Hematopoietic multipotent progenitor cell treated with erythropoietin and hydrocortisone succinate and interleukin-3 and kit ligand, for 6 days (in vitro differentiated cells): ENCODE data around the gene C11orf58.

Experiments used
- DNase-seq: peaks from one replicate; pipeline ENCODE4 v3.0.0-alpha.2; 2015

Gene C11orf58

DNA sequence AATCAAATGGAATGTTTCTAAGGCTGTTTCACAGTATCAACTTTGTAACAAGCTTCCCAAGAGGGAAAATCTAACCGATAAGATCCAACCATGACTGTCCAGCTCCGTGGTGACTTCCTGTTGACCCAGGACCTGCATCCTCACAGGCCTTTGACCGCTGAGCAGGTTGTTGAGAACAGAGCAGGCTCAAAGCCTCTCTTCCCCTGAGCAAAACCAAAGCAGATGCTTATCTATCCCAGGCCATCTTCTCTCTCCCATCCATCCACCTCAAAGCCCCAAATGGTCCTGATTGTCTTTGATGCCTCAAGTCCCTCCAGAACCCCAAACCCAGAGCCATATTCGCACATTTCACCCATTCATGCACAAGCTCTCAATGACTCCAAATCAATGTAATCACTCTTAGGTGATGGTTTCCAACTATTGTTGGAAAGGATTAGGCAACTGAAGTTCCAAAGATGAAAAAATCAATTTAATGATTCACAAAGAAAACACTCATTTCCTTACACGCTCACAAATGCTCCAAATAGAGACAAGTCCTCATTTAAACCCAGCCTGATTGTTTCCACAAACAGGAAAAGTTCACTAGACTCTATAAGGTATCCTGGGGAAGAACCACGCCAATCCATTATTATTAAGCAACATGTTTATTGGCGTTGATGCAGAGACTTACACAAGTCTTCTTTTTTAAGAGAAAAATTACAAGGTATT is 48.7 kb downstream of the C11orf58 start:
- DNase-seq: no peak

DNA sequence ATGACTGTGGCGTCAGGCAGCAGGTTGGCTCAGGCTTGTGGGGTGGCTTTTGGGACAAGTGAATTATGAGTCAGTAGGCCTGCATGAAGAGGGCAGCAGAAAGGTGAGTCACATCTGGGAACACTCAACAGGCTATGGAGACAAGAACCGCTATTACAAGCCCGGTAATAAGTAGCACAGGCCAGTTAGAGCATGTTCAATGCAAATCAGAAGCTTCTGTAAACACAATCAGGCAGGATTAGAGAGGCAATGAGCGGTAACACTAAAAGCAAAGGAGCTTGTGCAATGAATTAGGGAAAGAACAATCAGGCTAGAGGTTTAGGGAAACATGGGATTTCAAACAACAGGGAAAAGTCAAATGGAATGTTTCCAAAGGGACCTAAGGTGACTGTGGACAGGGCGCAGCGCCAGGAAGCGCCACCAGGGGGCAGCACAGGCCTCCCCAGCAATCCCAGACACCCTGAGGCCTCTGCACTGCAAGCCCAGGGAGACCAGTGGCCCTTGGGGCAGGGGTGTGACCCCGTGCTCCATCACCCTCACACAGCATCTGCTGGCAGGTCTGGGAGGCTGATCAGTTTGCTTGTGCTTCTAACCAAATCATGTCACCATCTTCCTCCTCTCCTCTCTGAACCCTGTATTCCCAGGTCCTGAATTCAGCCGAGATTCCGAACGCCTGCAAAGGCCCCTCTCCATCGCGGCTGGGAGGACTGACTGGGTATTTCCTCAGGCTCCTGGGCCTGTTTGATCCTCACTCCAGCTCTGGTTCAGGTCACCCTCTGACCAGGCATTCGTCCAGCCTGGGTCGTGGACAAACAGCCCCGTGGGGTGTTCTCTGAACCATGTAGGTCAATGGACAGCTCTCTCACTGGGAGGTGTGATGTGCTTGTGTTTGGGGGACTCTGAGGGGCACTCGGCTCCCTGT is 50.0 kb downstream of the C11orf58 start:
- DNase-seq: peak; percentile 73

DNA sequence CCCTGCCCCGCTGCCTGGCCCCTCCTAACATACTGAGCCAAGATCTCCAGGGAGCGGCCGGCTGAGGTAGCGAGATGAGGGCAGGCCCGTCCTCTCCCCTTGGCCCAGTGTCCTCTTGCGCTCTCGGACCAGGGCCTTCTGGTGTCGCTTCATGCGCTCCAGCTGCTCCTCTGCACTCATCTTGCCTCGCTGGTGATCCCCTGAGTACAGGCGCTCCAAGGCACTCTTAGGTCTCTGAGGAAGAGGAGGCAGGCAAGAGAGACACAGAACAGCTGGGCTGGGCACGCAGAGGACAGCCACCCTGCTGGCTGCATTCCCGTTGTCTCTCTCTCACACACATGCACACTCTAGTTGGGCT is 50.6 kb downstream of the C11orf58 start:
- no peak for DNase-seq

DNA sequence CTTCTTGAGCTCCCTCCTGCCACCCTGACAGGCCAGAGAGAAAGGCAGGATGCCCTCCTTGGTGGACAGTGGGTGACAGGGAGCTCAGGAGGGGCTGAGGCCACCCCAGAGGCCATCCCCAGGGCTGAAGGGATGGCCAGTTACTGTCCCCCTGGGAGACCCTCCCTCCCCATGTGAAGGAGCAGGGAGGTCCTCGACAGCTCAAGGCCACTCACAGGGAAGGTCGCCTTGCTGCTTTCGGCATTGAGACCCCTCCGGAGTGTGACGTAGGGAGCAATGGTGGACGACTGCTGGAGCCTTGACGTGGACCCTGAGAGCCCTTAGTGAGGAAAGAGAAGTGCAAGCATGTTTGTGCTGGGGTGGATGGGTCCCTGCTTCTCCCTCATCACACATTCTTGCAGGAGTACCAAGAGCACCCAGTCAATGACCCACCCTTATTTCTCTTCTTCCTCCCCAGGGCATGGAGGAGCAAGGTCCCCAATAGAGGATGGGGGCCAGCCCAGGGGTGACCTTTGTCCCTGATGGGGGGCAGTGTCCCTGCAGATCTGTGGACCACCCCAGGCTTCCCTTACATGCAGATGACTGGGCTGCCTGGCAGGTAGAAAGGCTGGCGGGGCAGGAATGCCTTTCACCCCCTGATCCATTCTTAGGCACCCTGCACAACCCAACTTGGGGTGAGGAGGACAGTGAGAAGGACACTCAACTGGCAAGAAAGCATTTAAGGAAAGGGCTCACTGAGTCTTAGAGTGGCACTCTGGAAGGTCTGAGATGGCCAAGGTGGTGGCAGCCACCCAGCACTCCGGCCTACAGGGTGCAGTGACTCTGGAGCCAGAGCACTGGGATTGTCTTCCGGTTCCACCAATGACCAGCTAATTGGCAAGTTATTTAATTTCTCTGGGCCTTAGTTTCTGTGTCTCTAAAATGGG is 51.4 kb downstream of the C11orf58 start:
- DNase-seq: no peak

DNA sequence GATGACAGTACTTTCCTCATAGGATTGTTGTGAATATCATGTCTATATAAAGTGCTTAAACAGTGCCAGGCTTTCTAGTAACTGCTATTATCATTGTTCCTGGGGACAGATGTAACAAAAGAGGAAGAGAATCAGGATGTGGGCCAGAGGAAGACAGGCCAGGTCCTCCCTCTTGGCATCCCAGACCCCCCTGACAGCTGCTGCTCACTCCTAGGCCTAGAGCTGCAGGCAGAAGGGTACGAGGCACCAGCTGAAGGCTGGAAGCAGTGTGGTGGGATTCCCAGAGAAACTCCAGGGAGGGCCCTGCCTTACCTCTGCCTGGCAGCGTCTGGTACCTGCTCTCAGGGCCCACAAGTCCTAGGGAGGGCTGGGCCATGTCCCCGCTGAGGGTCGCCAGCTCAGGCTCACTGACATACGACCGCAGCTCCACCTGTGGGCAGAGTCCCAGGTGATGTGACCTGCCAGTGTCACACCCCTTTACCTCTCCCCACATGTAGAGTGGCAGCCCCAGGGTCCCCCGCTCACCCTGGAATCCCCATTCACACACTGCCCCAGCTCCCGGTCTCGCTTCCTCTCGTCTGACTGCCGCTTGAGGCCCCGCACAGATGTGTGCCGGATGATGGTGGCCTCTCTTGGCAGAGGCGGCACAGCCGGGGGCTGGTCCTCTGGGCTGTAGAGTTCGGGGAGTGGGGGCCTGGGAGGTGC is 52.2 kb downstream of the C11orf58 start:
- DNase-seq: no peak

DNA sequence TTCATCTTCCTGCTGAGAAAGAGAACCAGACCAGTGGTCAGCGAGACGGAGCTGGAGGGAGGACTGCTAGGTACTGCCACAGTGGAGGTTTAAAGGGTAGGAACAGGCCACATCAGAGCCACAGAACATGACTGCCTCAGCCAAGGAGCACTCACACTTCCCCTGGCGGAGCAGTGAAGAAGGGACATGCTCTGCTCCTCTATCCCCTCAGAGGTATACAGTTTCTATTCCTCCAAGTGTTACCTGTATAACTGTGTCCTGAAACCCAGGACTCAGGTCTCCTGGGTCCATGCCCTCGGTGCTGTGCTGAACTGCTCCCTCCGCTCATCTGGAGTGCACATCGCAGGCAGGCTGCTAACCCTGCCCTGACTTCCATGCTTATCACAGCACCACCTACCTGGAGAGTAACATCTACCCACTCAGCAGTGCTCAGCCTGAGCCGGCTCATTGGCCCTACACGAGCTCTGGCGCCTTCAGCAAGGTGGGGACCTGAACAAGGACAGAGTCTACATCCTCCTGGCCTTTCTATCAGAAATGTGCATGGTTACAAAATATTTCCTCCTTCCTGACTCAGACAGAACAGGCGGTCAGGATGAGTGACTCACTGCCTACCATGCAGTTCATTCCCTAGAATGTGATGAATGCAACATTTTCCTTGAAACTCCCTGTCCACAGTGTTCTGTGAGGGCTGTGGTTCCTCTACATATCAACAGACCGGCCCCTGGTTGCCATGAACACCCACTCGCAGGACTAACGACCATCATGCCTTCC is 52.9 kb downstream of the C11orf58 start:
- no peak for DNase-seq

DNA sequence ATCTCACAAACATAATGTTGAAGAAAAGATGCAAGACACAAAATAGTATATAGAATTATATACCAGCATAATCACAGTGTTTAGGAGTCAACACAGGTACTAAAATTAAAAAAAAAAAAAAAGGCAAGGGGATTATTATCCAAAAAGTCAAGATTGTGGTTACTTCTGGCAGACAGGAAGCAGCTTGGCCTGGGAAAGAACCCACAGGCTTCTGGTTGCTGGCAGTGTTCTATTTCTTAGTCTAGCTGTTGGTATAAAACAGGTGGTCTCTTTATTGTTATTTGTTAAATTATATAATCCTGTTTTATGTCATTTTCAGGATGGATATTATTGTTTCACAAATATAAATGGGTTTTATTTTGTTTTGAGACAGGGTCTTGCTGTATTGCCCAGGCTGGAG is 54.0 kb downstream of the C11orf58 start:
- peak; percentile 40 for DNase-seq

DNA sequence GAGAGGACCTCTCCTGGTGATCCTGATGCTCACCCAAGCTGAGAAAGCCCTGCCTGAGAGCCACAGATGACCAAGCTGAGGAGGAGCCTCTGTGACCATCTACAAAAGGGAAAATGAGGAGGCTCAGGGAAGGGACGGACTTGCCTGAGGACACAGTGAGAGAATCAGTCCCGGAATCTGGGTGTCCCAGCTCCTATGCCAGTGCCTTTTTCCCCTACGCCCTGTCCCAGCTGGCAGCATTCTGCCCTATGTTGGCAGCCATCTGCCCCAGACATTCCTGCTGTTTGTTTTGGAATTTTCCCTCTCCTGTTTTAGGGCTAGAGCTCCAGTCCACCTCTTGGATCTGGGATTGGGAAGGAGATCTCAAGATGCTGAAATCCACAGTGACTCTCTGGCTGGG is 54.6 kb downstream of the C11orf58 start:
- no peak for DNase-seq

DNA sequence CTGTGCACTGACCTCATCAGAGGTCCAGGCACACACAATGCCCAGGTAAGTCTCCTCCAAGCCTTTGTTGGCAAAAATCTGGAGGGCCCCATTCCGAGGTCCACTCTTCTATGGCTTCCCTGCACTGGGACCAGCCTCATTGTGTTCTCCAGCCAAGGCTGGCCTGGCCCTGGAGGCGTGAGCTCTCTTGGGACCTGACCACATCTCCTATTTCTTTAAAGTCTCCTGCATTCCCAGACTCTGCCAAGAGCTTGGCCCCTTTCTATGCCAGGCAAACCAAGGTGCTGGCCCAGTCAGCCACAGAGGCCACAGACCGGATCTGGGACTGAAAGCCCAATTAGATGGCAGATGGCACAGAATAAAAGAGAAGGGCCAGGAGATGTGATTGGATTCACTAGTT is 55.1 kb downstream of the C11orf58 start:
- no peak for DNase-seq

DNA sequence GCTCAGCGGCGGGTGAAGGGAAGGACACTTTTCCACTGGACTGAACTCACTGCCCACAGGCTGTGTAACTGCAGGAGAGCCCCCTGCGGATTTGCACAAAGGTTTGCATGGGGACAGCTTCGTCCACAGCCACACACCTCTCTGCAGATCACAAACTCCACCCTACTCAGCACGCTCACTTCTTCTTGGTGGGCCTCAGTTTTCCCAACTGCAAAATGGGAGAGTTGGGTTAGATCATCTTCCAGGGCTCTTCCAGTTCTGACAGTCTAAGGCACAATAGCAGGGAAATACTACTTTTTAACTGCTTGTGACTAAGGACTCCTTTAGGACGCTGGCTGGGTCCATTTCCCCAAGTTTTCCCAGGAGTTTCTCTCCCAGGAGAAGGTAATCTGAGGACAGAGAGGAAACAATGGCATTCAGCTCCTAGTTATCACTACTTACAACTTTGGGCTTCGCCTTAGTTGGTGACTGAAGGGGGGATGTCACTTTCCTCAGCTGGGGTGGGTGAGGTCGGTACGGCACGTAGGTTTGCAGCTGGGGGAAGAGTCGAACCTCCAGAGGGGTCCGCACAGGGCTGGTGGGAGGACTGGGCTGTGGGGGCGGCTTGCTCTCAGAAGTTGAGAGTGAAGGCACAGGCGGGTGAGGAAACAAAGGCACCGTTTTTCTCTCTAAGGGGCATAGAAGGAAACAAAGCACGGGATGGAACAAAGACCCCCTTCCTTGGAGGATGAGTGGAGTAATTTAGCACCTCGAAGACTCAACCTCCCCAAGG is 55.8 kb downstream of the C11orf58 start:
- no peak for DNase-seq

DNA sequence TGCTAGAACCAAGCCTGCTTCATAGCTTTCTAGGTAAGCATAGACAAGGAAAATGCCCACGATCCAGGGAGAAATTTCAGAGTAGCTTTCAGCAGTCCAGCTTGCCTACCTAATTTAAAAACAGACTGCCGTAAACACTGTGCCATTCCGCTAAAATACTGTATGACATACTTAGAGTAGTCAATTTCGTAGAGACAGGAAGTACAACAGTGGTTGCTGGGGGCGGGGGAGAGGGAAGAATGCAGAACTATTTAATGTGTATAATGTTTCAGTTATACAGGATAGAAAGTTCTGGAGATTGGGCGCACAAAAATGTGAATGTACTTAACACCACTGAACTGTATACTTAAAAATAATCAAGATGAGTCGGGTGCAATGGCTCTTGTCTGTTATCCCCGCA is 56.7 kb downstream of the C11orf58 start:
- peak; percentile 54 for DNase-seq

DNA sequence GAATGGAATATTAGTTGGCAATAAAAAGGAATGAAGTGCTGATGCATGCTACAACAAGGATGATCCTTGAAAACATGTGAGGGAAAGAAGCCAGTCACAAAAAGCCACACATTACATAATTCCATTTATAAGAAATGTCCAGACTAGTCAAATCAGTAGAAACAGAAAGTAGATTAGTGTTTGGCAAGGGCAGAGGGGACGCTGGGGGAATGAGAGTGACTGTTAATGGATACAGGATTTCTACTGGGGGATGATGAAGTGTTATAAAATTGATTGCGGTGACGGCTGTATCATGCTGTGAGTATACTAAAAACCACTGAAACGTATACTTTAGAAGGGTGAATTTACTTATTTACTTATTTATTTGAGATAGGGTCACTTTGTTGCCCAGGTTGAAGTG is 57.9 kb downstream of the C11orf58 start:
- DNase-seq: no peak

DNA sequence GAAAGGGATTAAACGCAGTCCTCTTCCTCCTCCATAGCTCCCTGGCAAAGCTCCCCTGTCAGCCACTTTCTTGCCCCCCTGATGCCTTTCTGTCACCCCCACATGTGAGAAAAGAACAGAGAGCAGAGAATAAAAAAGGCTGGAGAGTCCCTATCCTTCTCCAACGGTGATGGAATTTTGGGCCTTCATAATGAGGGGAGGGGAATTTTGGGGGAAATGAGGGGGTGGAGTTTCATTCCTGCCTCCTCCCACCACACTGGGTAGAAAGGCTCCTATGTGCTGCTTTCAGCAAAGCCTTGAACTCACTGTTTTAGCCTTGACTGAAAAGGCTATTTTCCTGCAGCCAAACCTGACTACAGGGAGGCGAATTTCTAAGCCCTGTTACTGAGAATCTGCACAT is 59.3 kb downstream of the C11orf58 start:
- no peak for DNase-seq

DNA sequence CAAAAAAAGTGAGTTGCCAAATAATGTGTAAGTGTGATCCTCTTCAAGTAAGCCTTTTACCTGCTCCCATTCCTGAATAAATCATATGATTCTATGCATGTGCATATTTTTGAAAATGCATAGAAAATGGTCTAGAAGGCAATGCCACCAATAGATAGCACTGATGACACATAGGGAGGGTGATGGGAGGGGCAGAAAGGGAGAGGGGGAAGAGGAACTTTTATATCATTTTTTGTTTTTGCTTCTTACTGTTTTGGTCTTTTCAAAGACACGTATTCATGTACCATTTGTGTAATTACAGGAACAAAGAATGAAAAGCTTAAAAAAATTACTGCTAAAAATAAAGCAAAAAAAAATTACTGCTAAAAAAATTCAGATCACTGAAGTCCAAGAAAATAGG is 60.8 kb downstream of the C11orf58 start:
- DNase-seq: no peak

DNA sequence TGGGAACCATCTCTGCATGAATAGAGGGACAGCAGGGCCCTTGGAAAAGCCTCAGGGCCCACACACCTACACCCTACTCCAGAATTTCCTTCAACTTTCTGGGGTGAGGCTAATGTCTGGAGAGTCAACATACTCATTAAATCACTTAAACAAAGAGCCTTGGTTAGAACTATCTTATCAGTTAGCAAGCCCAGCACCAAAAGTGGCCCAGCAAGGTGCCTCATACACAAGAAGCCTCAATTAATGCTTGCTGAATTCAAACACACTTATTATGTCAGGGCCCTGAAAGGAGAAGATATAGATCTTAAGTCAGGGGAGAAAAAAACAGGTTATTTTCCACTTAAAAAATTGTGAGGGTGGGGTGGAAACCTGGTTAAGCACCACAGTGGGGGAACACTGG is 61.4 kb downstream of the C11orf58 start:
- no peak for DNase-seq

DNA sequence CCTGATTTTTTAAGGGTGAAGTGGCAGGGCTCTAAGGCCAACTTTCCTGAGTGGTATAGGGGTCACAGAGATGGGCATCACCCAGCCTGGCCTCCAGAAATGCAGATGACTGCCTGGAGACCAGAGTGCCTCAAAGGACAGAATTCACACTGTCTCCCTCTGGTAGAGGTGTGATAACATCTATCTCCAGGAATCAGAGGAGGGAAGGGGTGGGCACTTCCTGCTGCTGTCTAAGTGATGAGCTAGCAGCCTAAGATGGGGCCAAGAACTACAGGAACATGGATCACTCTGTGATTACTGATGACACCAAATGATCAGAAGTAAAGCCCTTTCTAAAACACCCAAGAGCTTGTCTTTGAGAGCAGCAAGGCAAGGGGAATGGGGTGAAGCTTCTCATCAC is 61.9 kb downstream of the C11orf58 start:
- no peak for DNase-seq

DNA sequence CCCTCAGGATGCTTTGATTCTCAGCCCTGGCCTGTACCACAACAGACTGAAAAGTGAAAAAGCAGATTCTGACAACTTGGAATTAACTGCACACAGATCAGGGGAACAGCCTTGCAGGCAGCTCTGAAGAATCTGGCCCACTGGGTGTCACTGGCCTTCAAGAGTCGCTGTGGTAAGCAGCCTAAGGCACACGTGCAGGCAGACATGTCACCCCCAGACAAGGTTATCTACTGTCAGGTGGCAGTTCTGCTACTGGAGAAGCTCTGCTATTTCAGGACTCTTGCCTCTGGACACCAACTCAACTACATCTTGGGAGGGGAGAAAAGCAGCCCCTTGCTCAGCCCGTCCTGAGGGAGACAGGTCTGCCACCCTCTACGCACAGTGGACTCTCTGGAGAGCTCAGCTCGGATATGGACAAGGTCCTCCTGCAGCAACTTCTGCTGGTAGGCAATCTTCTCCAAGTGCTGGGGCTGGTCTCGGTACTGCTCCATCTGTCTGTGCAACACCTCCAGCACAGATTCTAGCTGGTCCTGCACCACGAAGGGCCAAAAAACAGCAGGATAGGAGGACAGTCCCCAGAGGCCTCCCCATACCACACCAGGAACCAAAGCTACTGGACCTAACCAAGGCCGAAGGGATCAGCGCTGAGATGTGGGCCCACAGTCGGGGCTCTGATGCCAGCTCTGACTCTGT is 63.0 kb downstream of the C11orf58 start:
- no peak for DNase-seq

DNA sequence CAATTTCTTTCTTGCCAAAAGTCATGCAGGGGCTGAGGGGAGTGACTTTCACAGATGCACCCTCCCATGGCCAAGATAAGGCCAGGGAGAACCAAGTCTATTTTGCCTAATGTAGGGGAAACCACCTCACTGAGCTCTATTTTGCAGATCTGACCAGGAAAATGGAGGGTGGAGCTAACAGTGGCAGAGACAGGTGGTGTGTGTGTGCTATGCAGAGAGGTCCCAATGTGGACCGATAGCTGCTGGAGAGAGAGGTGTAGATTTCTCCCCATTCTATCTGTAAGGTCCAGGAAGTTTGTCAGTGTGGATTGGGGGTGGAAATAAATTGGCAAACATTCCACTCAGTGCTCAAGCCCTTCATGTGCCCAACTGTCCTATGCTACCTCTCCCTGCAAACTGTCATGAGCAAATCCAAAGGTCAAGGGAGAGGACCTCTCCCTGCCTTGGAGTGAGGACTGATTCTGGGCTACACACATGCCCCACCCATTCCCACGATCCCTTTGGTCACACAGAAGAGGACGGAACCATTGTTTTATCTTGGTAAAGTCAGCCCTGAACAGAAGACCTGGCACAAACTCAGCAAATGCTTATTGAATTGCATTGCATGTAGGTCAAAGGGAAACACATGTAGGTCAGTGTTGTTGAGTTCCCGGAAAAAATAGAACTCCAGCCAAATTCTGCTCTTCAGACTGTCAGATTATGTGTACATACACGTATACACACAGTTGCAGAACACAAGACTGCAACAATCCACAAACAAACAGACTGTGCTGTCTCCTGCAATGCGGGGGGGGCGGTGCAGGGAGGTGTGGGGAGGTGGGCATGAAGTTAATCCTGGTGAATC is 65.9 kb downstream of the C11orf58 start:
- peak; percentile 47 for DNase-seq

DNA sequence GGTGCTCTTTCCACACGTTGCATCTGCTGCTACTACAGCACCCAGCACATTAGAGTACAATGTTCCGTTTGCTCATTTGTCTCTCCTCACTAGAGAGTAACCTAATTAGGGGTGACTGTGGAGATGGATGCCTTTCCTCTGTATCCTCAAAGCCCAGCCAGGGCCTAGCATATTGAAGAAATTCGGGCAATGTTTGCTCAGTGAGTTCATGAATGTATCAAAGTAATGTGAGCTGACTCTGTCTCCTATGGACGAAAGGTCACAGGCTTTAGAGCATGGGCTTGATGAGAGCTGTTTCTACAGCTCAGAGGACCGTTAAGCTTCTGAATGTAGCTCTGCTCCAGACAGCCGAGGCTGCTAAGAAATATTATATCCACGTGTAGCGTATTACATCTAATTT is 67.5 kb downstream of the C11orf58 start:
- no peak for DNase-seq
